GM19397 (cell line): Measurements from ENCODE around the gene ATP5PB.
A peak's percentile ranks its signal among the peaks of the same experiment; 100 is the strongest.

Source experiments
- ATAC-seq: cut with Tn5 transposase; IDR thresholded peaks from one replicate; pipeline ENCODE4 v1.9.1; 2021; ENCODE audit warnings: mild to moderate bottlenecking, moderate library complexity; ENCODE audit not compliant: unreplicated experiment

ATP5PB gene, protein sequence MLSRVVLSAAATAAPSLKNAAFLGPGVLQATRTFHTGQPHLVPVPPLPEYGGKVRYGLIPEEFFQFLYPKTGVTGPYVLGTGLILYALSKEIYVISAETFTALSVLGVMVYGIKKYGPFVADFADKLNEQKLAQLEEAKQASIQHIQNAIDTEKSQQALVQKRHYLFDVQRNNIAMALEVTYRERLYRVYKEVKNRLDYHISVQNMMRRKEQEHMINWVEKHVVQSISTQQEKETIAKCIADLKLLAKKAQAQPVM

DNA sequence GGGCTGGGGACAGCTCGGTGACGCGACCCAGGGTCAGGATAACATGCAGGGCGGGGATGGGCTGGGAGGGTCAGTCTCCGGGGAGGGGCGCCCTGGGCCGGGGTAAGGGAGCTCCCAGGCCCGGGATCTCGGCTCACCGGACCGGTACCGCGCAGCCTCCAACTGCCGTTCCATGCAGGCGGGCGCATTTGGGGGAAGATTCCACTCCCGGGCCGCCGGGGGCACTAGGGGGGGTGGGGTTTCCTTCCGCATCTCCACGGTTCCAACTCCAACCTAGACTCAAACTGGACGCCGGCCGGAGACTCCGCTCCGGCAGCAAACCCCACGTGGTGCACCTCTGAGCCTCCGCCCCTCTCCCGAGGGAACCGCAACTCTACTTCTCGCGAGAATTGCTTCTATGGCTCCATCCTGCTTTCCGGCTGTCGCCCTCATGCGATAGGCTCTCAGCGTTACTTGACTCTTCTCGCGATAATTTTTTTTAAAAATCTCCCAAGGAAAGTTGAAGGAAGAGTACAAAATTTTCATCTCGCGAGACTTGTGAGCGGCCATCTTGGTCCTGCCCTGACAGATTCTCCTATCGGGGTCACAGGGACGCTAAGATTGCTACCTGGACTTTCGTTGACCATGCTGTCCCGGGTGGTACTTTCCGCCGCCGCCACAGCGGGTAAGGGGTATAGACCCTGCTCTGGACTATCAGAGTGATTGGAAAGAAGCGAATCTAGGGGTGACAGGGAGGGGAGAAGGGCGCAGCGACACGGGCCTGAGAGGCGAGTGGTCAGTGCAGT lies at the start of gene ATP5PB, which contains the start of gene WDR77:
TSS of gene ATP5PB (plus strand) at position 547 of the 785 bp plus-strand sequence. CDS start at position 625, 78 bp downstream.
TSS of gene WDR77 (minus strand) at position 339 of the 785 bp plus-strand sequence. CDS start at position 252, 87 bp downstream.
- ATAC-seq: peak; percentile 92

DNA sequence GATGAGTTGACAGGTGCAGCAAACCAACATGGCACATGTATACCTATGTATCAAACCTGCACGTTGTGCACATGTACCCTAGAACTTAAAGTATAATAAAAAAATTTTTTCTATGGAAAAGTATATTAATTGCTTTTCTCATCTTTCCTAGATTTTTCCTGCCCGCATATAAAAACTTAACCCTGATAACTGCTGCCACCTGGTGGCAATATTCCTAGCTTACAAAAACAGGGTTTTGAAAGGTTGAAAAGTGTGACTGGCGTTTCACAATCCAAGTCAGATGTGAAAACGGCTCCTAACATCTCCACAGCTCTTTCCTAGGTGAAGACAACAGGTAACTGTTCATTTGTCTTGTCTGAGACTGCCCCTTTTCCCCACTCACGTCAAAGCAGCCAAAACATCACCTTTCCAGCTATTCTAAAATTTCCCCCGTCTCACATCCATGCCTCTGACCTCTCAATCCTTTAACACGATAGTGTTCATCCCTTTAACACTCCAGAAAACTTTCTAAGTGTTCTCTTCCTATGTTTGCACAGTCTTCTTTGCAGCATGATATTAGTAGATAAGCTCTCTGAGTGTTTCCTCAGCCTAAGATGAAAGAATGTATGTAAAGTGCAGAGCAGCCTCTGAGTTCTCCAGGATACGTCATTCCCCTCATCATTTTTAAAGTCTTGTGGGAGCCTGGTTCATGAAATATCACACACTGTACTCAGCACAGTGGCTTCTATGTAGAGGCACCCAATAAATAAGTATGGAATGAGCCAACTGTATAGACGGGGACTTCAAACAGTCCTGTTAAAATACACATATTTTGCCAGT lies 49.3 kb upstream of the ATP5PB start:
- ATAC-seq: no peak

DNA sequence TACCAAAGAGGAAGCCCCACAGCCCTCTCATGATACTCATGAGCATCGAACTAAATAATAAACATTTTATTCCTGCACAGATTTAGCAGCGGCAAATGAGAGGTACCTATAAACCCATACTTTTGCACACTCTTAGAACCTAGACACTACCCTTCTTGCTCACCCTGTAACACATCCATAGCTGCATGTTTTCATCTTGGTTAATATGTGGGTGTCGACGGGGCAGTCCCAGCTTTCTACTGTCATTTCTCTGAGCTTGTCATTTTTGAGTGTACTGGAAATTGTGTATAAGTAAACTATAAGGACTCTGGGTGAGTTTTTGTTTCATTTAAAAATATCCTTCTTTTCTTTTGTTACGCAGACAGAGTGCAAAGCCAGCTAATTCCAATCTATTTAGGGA lies 47.2 kb upstream of the ATP5PB start:
- no peak for ATAC-seq

DNA sequence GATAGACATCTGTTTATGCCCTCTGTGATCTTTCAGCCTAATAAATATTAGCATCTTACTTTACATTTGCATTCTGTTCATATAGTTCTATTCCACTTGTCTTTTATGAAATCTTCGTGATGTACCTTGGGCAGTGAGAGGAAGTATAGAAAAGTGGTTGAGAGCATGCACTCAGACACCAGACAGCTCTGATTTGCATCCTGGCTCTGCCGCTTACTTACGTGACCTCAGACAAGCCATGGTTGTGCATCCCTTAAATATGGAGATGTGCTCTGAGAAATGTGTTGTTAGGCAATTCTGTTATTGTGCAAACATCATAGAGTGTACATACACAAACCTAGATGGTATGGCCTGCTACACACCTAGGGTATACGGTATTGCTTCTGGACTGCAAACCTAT lies 44.7 kb upstream of the ATP5PB start:
- no peak for ATAC-seq

DNA sequence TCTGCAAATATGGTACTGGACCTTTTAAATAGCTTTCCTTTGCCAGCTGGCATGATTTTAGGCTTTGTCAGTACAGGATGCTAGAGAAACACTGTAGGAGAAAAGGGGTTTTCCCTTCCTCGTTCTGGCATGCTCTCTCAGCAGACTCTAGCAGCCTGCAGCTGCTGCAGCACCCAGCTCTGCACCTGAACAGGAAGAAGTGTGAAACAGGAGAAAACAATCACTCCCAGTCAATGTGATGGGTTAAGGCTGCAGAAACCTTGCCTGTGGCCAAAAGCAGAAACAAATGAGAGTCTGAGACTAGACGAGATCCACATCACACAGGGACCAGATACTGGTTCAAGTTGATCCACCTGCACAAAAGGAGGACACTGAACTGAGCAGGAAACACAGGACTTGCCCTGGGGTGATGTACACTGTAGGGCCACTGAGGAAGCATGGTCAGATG lies 42.9 kb upstream of the ATP5PB start:
- peak; percentile 84 for ATAC-seq

DNA sequence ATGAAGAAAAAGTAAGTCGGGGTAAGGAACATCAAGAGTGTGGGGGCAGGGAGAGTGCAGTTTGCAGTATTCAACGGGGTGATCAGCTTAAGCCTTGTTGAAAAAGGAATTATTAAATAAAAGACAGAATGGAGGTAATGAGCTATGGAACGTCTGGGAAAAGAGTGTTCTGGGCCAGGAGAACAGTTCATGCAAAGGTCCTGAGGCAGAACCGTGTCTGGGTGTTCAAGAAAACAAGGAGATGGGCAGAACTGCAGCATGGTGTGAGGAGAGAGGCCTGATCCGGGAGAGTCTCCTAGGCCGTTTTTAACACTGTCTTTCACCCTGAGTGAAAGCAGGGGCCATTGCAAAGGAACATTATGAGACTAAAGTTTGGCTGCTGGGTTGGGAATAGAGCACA lies 42.0 kb upstream of the ATP5PB start:
- ATAC-seq: no peak

DNA sequence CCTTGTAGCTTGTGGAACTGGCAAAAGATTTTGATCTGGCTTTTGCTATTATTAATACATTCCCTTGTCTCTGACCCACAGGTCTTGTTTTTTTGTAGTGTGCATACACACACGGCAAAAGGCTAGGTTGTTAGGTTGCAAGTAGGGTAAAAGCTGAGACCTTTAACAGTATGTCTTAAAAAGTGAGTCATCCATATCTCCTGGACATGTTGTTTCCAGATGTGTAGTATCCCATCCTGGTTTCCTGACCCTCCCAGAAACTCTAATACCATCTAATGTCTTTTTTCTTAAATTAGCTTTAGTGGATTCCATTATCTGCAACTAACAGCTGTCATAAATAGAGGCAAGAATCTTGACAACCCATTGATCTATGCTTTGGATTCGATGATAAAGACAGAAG lies 36.4 kb upstream of the ATP5PB start:
- ATAC-seq: no peak

DNA sequence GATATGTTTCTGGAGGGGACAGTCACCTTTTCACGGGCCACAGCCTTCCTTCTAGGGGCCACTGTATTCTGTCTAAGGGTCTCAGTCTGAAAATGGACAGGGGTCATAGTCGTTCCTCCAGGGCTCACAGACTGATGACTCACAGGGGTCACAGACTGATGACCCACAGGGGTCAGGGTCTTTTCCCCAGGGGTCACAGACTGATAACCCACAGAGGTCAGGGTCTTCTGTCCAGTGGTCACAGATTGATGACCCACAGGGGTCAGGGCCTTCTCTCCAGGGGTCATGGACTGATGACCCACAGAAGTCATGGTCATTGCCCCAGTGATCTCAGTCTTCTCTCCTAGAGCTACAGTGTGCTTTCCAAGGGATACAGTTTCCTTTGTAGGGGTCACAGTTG lies 34.5 kb upstream of the ATP5PB start:
- ATAC-seq: no peak

DNA sequence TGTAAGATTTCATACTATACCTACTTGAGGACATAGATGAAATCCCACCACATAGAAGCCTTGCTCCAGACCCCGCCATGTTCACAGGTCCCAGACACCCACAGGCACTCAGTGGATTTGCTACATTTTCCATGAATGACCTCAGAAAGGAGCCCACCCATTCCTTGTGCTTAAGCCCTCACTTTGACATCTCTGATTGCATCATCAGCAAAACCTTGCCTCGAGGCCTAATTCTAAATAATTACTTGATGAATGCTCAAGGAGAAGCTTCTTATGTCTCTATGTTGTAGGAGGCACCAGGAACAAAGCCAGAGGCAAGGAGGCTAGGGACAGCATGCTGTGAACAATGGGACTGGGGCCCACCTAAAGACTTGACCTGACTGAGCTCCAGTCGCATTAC lies 33.8 kb upstream of the ATP5PB start:
- ATAC-seq: no peak

DNA sequence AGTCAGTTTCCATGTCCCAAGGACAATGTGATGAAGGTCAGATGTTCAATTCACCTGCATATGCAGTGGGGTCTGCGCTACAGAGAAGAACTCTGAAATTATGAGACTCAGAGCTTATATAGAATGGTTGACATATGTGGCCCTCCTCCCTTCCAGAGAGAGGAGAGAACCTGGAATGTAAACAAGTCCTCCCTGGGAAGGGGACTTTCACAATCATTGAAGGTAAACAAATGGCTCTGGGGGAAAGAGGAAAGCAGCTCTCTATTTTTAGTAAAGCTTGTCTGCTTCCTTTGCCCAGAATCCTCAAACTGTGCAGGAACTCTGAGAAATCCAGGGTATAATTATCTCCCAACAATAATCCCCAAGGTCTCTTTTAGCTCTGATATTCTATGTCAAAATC lies 31.5 kb upstream of the ATP5PB start:
- no peak for ATAC-seq

DNA sequence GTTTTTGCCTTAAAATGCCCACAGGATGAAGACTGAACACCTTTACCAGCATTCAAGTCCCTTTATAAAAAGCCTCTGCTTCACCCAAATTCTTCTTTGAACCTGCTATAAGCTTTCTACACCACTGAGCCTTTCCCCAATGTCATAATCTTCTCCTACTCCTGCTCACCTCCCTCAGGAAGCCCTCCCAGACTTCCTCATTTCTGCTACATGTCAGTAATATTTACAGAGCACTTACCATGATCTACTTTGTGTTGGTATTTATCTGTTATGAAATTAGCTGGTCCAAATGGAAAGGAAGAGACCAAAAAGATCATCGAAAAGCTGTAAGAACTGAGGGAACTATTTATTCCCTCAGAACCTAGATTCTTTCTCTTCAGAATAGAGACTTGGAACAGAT lies 30.2 kb upstream of the ATP5PB start:
- ATAC-seq: no peak

DNA sequence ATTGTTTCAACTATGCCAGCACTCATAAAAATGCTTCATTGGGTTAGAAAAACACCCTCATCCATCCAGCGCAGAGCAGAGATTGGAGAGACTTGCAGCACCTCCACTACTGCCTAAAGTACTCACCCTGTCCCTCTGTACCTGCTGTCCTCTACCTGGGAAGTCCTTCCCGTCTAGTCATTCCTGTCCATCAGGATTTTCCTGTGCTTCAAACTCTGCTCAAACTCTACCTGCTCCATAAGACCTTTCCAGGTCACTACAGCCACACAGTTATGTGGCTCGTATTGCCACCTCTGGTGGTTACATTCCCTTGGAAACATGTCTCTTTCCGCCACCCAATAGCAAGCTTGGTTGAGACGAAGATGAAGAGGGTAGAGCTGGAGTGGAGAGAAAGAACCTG lies 28.9 kb upstream of the ATP5PB start:
- no peak for ATAC-seq

DNA sequence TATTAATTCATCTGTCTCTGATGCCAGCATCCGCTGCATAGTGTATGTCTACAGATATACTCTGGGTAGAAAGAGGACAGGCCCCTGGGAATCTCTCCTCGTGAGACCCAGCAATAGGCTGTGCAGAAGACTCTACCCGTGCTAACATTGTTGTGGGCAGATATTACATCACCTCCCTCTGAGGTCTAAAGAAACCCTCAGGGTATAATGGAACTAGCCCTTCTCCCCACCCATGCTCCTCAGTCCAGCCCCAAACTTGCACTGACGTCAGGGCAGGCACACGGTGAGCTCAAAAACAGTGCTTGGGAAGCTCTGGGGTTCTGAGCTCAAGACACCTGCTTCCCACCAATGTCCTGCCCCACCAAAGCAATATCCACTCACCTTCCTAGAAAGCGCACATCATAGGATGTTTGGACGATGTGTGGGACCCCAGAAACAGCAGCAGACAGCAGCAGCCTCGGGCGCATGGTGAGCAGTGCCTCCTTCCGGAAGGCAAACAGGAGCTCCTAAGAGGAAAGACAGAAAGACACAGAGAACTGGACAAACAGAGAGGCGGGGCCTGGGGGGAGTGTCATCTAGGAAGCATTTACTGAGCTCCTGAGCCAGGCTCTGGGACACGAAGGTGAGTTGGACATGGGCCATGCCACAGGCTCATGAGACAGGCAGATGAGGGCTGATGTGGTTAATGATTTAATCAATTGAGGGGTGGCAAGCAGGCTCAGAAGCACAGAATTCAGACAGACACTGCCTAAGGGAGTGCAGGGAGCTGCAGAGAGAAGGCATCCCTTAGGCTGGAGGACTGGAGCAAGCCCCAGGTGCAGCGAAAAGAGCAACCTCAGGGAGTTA lies 26.5 kb upstream of the ATP5PB start:
- ATAC-seq: no peak

DNA sequence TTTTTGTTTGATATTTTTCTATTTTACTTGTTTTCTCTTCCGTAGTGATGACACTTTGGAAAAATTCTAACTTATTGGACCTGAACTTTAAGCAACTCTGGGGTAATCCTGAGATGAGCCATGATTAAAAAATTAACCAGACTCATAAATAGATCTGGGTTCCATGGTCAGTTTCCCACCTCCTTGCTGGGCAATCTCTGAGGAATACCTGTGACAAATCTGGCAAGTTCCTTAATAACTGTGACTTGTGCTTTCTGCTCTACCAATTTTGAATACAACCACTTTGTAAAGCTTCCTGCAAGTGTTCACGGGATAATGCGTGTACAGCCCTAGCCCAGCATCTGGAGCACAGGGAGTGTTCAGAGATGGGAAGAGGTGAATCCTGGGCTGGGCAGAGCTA lies 25.0 kb upstream of the ATP5PB start:
- no peak for ATAC-seq

DNA sequence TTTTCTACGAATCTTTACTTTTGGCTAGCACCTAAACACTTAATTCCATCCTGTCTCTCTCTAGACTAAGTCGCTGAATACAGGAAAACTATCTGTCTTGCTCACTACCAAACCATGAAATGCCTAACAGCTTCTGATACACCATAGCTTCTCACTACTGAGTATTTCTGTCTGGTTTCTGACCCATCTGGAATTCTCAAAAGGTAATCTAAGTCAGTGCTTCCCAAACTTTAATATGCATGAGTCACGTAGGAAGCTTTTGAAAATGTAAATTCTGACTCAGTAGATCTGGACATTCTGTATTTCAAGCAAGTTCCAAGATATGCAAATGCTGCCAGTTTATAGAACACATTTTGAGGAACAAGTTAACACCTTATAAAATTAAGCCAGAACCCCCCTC lies 12.5 kb upstream of the ATP5PB start:
- ATAC-seq: no peak

DNA sequence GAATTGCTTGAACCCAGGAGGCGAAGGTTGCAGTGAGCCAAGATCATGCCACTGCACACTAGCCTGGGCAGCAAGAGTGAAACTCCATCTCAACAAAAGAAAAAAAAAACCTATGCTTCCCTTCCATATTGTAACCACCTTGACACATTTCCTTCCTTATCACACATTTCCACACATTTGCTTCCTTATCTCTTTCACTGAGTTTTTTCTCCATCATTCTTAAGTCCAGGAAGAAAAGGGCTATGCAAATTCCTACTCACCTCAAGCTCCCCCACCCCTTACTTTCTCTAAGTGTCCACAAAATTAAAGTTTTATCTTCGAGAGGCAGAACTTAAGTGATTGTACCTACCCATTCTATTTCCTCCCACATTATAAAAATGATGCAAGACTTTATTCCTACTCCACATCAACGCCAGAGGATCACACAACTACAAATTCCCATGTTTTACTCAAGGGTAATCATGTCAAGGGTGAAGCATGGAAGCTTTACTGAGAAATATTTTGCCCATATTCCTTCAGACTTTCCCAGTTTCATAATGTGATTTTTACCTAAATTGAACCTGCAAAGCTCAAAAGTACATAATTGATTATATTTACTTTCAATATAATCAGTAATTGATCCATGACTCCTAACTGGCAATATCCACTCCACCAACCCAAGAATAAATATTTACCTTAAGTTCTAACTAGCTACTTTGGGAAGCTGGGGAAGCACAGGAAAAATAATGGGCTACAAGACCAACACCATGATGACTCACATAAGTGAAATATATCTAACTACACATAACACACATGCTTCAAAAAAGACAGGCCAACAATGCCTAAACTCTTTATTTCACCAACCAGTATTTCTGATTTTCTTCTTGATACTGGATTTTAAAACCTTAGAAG lies 9.6 kb upstream of the ATP5PB start:
- no peak for ATAC-seq

DNA sequence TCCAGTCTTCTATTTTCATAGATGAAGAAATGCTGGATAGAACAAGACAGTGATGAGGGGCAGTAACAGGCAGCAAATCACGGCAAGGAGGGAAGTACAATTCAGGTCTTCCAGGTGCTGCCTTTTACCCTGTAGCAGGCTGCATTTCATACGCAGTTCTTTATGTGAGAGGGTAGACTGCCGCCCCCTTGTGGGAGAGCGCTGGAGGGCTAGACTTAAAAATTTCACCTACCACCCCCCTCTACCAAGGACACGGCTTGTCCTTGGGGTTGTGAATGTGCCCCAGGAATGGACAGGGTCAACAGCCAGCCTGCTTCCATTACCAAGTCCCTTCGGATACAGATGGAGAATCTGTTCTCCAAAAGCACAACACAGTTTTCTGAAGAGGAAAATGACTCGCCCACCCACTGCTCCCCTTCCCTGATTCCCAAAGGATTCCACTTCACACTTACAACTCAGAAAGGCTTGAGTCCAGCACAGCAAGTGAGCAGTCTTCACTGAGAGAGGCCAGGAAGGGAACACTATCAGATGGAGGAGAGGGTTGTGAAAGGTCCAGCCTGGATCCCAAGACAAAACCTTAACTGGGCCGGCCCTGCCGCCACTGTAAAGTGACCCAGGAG lies 7.6 kb upstream of the ATP5PB start:
- ATAC-seq: no peak

DNA sequence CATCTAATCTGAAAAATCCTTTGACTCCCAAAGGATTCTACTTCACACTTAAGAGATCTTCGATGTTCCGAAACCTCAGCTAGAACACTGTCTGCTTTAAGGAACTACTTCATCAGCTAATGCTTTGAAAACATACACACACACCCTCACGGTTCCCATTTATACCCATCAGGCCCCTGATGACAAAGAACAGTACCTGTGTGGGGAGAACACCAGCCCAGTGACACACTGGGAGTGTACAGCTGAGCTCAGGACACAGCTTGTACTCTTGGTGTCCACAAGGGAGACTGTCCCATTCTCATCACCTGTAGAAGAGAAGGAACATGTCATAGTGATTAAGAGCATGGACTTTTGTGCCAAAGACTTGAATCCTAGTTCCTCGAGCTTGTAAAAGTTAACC lies 6.8 kb upstream of the ATP5PB start:
- no peak for ATAC-seq

DNA sequence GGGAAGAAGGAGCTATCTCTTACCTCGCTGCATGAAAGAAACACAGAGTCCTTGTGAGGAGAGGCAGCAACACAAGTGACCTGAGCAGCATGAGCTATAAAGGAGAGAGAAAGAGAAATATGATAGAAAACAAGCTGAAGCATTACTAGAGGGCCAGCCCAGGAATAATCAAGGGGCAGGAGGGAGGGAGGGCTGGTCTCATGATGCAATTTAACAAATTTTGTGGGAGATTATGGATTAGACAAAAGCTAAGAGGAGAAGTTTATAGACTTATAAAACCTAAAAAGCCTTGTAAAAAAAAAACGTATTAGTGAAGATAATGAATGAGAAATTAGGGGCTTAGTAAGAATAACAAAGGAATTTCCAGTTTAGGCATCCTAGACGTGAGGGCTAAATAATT lies 5.2 kb upstream of the ATP5PB start:
- ATAC-seq: no peak
